H9 (cell line): ENCODE measurements around the gene WDR53. TPM values are rescaled to one million over a fixed set of nuclear protein-coding genes. Genes with fewer than 3 reads are reported as not detected.

Experiments
- DNase-seq: peaks from one replicate; pipeline ENCODE4 v3.0.0-alpha.2; 2017
- H2AFZ ChIP-seq: one replicate; pipeline ENCODE4 v1.6.1; 2013; ENCODE audit warnings: mild to moderate bottlenecking, low read length, control low read depth, moderate library complexity
- H2AK5ac ChIP-seq: 2 replicates; pipeline ENCODE4 v1.6.1; 2013; ENCODE audit warnings: low read length, control low read depth, mixed read lengths; ENCODE audit not compliant: insufficient read length
- H2BK120ac ChIP-seq: one replicate; pipeline ENCODE4 v1.6.1; 2013; ENCODE audit warnings: low read depth, mild to moderate bottlenecking, low read length, control low read depth, inconsistent platforms; ENCODE audit not compliant: poor library complexity, severe bottlenecking
- H2BK12ac ChIP-seq: 2 replicates; pipeline ENCODE4 v1.6.1; 2013; ENCODE audit warnings: low read length, control low read depth, mixed read lengths, low read depth; ENCODE audit not compliant: insufficient read length
- H2BK15ac ChIP-seq: 2 replicates; pipeline ENCODE4 v1.6.1; 2013; ENCODE audit warnings: low read depth, low read length, control low read depth
- H2BK20ac ChIP-seq: one replicate; pipeline ENCODE4 v1.6.1; 2013; ENCODE audit warnings: low read depth, mild to moderate bottlenecking, low read length, control low read depth, inconsistent platforms; ENCODE audit not compliant: poor library complexity, severe bottlenecking
- H2BK5ac ChIP-seq: 2 replicates; pipeline ENCODE4 v1.6.1; 2013; ENCODE audit warnings: low read length, control low read depth, mixed read lengths; ENCODE audit not compliant: insufficient read length
- H3K14ac ChIP-seq: 2 replicates; pipeline ENCODE4 v1.6.1; 2013; ENCODE audit warnings: low read length, control low read depth; ENCODE audit not compliant: insufficient read depth
- H3K18ac ChIP-seq: 2 replicates; pipeline ENCODE4 v1.6.1; 2013; ENCODE audit warnings: low read depth, mild to moderate bottlenecking, mixed read lengths, low read length, control low read depth; ENCODE audit not compliant: insufficient read length
- H3K23ac ChIP-seq: 2 replicates; pipeline ENCODE4 v1.6.1; 2013; ENCODE audit warnings: low read length, control low read depth, mixed read lengths, low read depth; ENCODE audit not compliant: insufficient read length
- H3K23me2 ChIP-seq: 2 replicates; pipeline ENCODE4 v1.6.1; 2013; ENCODE audit warnings: low read depth, mild to moderate bottlenecking, mixed read lengths, low read length, control low read depth; ENCODE audit not compliant: insufficient read length, poor library complexity, severe bottlenecking
- H3K27ac ChIP-seq: 2 replicates; pipeline ENCODE4 v1.5.1; 2013; ENCODE audit warnings: low read length, control low read depth, mixed read lengths, low read depth; ENCODE audit not compliant: insufficient read length
- H3K27me3 ChIP-seq: 2 replicates; pipeline ENCODE4 v1.6.1; 2013; ENCODE audit warnings: low read length, control low read depth, inconsistent platforms; ENCODE audit not compliant: insufficient read depth
- H3K4ac ChIP-seq: 2 replicates; pipeline ENCODE4 v1.6.1; 2013; ENCODE audit warnings: low read depth, mild to moderate bottlenecking, control low read depth, inconsistent platforms, low read length, moderate library complexity
- H3K4me1 ChIP-seq: 2 replicates; pipeline ENCODE4 v1.6.1; 2013; ENCODE audit warnings: low read length, control low read depth, inconsistent platforms; ENCODE audit not compliant: insufficient read depth
- H3K4me2 ChIP-seq: 2 replicates; pipeline ENCODE4 v1.6.1; 2013; ENCODE audit warnings: low read length, control low read depth, mixed read lengths; ENCODE audit not compliant: insufficient read length, insufficient read depth
- H3K56ac ChIP-seq: 2 replicates; pipeline ENCODE4 v1.6.1; 2013; ENCODE audit warnings: low read depth, mild to moderate bottlenecking, mixed read lengths, low read length, control low read depth; ENCODE audit not compliant: insufficient read length
- H3K79me1 ChIP-seq: 2 replicates; pipeline ENCODE4 v1.6.1; 2013; ENCODE audit warnings: low read depth, mild to moderate bottlenecking, moderate library complexity, low read length, control low read depth, inconsistent platforms; ENCODE audit not compliant: insufficient read depth, poor library complexity, severe bottlenecking
- H3K79me2 ChIP-seq: 2 replicates; pipeline ENCODE4 v1.6.1; 2013; ENCODE audit warnings: low read length, control low read depth, inconsistent platforms; ENCODE audit not compliant: insufficient read depth
- H3K9ac ChIP-seq: 2 replicates; pipeline ENCODE4 v1.6.1; 2013; ENCODE audit warnings: low read length, control low read depth, mixed read lengths; ENCODE audit not compliant: insufficient read length; ENCODE audit errors: extremely low read depth
- H3K9me3 ChIP-seq: one replicate; pipeline ENCODE4 v1.6.1; 2013; ENCODE audit warnings: low read depth, low read length, inconsistent platforms; ENCODE audit not compliant: control insufficient read depth
- H3T11ph ChIP-seq: one replicate; pipeline ENCODE4 v1.6.1; 2013; ENCODE audit warnings: mild to moderate bottlenecking, low read length, control low read depth, inconsistent platforms
- H4K20me1 ChIP-seq: one replicate; pipeline ENCODE4 v1.6.1; 2013; ENCODE audit not compliant: control insufficient read depth, insufficient read length, insufficient read depth
- H4K5ac ChIP-seq: 2 replicates; pipeline ENCODE4 v1.6.1; 2013; ENCODE audit warnings: low read depth, mild to moderate bottlenecking, mixed read lengths, low read length, control low read depth; ENCODE audit not compliant: insufficient read length
- H4K8ac ChIP-seq: replicated peaks from 2 replicates; pipeline ENCODE4 v1.6.1; 2013; ENCODE audit warnings: low read length, control low read depth, mixed read lengths, low read depth; ENCODE audit not compliant: insufficient read length
- H4K91ac ChIP-seq: 2 replicates; pipeline ENCODE4 v1.6.1; 2013; ENCODE audit warnings: low read depth, mild to moderate bottlenecking, moderate library complexity, mixed read lengths, low read length, control low read depth; ENCODE audit not compliant: insufficient read length
- H3K27ac Mint-ChIP-seq, 3 experiments: 2 replicates in 2 of 3; 3 replicates in 1 of 3; pipeline ENCODE4 v1.8.0; 2020 to 2021; ENCODE audit warnings: mixed read lengths in 3 of 3, mild to moderate bottlenecking in 1 of 3, moderate library complexity in 1 of 3
- H3K27me3 Mint-ChIP-seq: 2 replicates; pipeline ENCODE4 v1.8.0; 2021; ENCODE audit warnings: low read depth, mild to moderate bottlenecking, moderate library complexity, mixed read lengths
- H3K36me3 Mint-ChIP-seq, 3 experiments: 2 replicates in 2 of 3; 3 replicates in 1 of 3; pipeline ENCODE4 v1.8.0; 2020 to 2021; ENCODE audit warnings: low read depth in 3 of 3, mixed read lengths in 3 of 3; ENCODE audit not compliant: insufficient read depth in 1 of 3
- H3K4me1 Mint-ChIP-seq, 2 experiments: 2 replicates each; pipeline ENCODE4 v1.8.0; 2020; ENCODE audit warnings: mixed read lengths in 2 of 2
- H3K4me3 Mint-ChIP-seq, 2 experiments: 2 replicates in 1 of 2; 3 replicates in 1 of 2; pipeline ENCODE4 v1.8.0; 2020 to 2021; ENCODE audit warnings: mild to moderate bottlenecking in 2 of 2, mixed read lengths in 2 of 2, moderate library complexity in 1 of 2
- H3K9me3 Mint-ChIP-seq, 2 experiments: 2 replicates in 1 of 2; 3 replicates in 1 of 2; pipeline ENCODE4 v1.8.0; 2020; ENCODE audit warnings: mild to moderate bottlenecking in 2 of 2, mixed read lengths in 2 of 2, moderate library complexity in 1 of 2
- WGBS: extraction: QIAGEN DNeasy Blood & Tissue Kit; methylation state at CpG from one replicate; pipeline ENCODE4 v1.1.7; 2013; ENCODE audit warnings: missing lambda C conversion rate, low lambda C conversion rate, mixed read lengths; ENCODE audit not compliant: insufficient read length; ENCODE audit errors: extremely low coverage; 5-methylcytosine and 5-hydroxymethylcytosine counted together
- total RNA-seq: library from RNA; stranded (reverse); gene quantifications from 2 replicates; pipeline ENCODE4 v1.2.1, GENCODE V29; 2021
- TF ChIP-seq, protein P1 (sequence below): fragments of 200-600 bp; sonication (generic); conservative IDR thresholded peaks from 3 replicates; pipeline ENCODE4 v1.8.0; 2021; ENCODE audit warnings: antibody characterized with exemption, mild to moderate bottlenecking

Gene WDR53
- total RNA-seq, 1 experiment from 2014 or later = 21.2 TPM

GRCh38 chr3:196604548-196604947 lies 36.2 kb upstream of the WDR53 start:
- Mint-ChIP-seq H3K4me3 (no peak overlapping the region), H3K27ac (no peak overlapping the region)
- WGBS = no CpG with 5 or more reads among the region's 13 CpGs

More at GRCh38 chr3:196604548-196604947, 36.2 kb upstream of the WDR53 start:
- Histone ChIP-seq H3K4me1 (no peaks in the 10 kb centered on the region), H4K5ac (no peak overlapping the region), H4K8ac (no peak overlapping the region), H2AFZ (no peak overlapping the region), H3K23ac (no peak overlapping the region), H3K27ac (no peak overlapping the region), H3T11ph (no peak overlapping the region), H2AK5ac (no peak overlapping the region), H3K4me2 (no peak overlapping the region), H4K91ac (no peak overlapping the region), H3K18ac (no peak overlapping the region), H3K79me2 (no peaks in the 10 kb centered on the region), H3K9me3 (no peaks in the 10 kb centered on the region), H3K23me2 (no peaks in the 10 kb centered on the region), H3K9ac (no peak overlapping the region), H2BK5ac (no peak overlapping the region), H4K20me1 (no peaks in the 10 kb centered on the region), H3K4ac (no peak overlapping the region), H2BK15ac (no peak overlapping the region), H2BK12ac (no peak overlapping the region), H3K79me1 (no peaks in the 10 kb centered on the region), H3K14ac (no peak overlapping the region), H3K56ac (no peak overlapping the region), H2BK20ac (no peak overlapping the region), H2BK120ac (no peak overlapping the region), H3K27me3 (no peaks in the 10 kb centered on the region)
- TF ChIP-seq, protein P1, sequence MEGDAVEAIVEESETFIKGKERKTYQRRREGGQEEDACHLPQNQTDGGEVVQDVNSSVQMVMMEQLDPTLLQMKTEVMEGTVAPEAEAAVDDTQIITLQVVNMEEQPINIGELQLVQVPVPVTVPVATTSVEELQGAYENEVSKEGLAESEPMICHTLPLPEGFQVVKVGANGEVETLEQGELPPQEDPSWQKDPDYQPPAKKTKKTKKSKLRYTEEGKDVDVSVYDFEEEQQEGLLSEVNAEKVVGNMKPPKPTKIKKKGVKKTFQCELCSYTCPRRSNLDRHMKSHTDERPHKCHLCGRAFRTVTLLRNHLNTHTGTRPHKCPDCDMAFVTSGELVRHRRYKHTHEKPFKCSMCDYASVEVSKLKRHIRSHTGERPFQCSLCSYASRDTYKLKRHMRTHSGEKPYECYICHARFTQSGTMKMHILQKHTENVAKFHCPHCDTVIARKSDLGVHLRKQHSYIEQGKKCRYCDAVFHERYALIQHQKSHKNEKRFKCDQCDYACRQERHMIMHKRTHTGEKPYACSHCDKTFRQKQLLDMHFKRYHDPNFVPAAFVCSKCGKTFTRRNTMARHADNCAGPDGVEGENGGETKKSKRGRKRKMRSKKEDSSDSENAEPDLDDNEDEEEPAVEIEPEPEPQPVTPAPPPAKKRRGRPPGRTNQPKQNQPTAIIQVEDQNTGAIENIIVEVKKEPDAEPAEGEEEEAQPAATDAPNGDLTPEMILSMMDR = no peak
- Mint-ChIP-seq H3K4me1 (peaks cover 2 to 3% of the 10 kb centered on the region in 2 experiments), H3K36me3 (no peaks in the 10 kb centered on the region), H3K27me3 (no peaks in the 10 kb centered on the region), H3K9me3 (no peaks in the 10 kb centered on the region)
- DNase-seq = no peak
